ENCODE results near the gene CRACR2A.

CRACR2A gene

DNA sequence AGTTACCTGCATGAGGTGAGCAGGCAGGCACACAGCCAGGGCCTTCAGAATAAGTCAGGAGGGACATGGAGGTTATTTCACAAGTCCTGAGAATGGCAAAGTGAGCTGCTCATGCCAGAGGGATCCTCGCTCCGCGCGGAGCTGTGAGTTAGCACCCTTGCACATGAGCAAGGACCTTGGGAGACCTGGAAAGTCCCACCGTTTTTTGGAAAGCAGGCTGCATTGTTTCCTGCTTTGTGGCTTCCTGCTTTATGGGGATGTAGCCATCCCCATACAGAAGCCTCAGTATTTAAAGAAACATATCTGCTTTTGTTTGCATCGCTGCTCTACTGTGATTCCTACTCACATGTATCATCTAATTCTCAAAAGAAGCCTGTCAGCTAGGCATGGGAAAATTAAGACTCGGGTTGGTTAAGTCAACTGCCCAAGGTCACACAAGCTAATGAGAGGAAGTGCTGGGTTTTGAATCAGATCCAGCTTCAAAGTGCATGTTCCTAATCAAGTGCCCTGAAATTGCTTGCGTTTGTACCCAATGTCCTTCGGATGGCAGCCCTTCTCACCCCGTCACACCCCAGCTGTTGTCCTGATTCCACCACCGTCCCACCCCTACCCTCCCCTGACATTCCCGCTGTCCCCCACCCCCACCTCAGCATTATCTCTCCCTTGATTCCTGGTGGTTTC, 106.2 kb downstream of the CRACR2A start:
- DNase-seq (ENCODE audit: low read depth), result no peak

DNA sequence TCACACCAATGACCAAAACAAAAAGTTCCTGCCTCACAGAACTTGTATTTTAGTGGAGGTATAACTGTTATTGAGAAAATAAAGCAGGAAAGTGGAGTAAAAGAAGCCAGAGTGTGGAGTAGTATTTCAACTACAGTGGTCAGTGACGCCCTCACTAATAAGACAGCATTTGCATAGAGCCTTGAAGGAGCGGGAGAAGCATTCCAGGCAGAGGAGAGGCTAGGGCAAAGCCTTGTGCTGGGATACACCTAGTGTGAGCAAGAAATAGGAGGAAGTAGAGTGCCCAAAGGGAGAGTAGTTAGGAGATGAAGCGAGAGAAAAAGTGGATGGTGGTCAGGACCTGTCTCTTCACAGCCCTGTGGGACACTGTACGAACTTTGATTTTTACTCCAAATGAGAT, 107.8 kb downstream of the CRACR2A start:
- DNase-seq (ENCODE audit: low read depth), result no peak

DNA sequence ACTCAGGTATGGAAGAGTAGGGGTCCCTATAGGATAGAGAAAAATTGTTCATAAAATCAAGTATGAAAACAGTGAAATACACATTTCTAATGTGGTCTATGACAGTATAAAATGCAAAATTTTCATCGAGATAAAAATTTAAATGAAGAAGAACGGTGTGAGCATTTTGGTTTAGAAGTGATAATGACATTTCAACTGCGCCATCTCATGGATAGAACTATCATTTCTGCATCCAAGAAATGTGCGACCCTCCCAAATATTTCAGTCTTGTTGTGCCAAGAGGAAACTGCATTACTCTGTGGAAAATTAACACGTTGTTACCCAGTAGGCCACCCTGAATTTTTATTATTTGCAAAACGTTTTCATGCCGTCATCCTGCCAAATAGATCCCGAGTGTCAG, 108.8 kb downstream of the CRACR2A start:
- no peak for DNase-seq (ENCODE audit: low read depth)

DNA sequence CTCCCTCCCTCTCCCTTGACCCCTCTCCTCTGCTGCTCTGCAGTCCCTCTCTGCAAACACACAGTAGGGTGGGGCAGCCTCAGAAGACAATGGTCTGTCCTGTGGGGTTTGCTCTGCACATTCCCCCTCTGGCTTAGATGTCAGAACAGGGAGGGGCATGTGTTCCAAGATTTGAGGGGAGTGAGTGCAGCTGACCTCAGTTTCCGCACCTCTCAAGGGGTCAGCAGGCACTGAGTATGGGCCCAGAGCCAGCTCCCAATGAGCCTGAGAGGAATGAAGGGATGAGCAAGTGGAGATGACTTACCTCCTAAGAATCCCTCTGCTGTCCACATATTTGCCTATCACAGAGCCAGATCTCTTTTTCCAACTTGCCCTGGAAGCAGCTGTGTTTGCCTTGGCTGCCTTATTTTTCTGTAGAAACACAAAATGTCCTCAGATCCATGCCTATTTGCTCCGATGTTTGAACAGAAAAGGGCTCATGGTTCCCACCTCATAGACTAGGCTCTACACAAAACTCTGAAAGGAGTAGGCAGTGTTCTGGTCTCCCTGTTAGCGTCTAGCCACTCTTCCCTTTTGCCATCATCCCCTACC, 111.4 kb downstream of the CRACR2A start:
- DNase-seq (ENCODE audit: low read depth), result no peak

DNA sequence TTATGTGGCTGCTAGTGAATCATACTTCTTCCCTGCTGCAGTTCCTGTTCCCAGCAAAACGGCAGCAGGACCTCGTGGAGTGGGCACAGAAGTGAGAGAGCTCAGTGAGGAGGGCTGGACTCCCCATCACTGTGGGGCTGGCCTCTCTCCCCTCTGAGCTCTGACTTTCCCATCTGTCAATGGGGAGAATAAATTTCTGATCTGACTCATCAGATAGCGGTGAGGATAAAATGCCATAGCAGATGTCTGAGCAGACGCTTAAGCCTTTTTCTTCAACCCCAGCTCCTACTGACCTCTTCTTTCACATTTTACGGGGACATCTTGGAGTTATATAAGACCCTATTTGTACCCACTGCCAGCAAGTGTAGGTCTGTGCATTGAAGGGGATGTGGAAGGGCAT, 116.6 kb downstream of the CRACR2A start:
- DNase-seq (ENCODE audit: low read depth), result no peak

DNA sequence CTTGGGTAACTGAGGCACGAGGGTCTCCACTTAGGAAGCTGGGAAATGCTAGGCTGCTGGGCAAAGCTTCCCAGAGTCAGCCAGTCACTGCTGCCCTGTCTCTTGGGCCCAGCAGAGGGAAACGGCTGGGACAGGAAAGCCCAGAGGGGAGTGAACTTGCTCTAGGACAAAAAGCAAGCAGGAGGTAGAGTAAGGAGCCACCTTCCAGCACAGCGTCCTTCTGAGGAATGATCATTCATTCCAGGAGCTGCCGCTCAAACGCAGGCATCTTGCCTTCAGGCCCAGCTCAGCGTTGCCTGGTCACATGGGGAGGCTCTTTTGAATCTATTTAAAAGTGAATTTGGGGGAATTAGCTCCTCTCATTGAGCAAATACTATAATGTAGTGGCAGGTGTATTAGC, 118.6 kb downstream of the CRACR2A start:
- no peak for DNase-seq (ENCODE audit: low read depth)

DNA sequence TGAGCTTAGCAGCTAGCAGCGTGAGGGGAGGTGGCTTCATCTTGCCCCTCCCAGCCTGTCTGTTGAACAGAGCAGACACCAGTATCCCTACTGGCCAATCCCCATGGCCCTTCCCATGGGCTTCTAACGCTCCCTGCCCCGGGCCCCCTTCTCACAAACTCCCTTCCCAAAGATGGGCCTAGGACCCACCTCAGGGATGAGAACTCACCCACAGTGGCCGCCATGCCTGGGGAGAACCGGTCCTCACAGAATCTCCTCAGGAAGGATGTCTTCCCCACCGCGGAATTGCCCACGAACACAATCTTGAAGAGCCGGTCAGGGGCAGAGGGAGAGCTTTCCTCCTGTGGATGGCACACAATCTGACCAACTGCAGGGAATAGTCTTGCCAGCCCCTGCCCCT, 119.5 kb downstream of the CRACR2A start:
- no peak for DNase-seq (ENCODE audit: low read depth)

DNA sequence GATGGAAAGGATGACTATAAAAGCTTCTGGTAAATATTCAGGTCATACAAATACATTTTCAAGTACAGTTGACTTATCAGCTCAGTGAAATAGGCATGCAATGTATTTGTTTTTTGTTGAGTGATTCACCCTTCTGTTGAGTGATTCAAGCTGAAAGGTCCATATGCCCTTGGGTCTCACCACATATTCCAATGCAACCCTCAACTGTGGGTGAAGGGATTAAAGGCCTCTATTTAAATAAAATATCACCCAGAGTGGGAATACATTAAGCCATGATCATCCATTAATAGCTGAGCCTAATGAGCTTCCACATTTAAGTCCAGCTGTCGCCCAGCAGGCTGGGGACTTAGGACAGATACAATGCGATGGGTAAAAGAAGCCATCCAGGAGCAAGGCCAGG, 120.2 kb downstream of the CRACR2A start:
- DNase-seq (ENCODE audit: low read depth), result no peak

DNA sequence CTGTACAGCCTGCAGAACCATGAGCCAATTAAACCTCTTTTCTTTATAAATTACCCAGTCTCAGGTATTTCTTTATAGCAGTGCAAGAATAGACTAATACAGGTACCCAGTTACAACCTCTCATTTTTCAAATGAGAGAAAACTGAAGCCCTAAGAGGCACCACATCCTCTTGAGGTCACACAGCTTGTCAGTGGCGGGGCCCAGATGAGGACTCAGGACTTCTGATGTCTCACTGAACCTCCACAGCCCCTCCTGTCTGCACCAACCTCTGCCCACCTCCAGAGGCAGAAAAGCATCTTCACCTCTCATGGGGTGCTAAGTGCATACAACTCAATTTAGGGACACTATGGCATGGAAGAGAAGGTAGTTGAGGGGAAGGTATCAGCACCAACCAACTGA, 120.7 kb downstream of the CRACR2A start:
- no peak for DNase-seq (ENCODE audit: low read depth)

DNA sequence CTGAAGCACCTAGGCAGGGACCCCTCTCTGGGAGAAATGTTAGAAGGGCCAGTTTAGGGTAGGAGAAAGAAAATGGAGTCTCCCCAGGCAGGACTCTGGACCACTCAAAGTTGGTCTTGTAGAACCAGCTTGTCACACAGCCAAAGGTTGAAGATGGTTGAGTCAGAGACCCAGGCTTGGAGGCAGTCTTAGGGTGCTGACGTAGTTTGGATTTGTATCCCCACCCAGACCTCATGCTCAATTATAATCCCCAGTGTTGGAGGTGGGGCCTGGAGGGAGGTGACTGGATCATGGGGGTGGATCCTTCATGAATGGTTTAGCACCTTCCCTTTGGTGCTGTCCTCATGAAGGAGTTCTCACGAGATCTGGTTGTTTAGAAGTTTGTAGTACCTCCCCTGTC, 121.2 kb downstream of the CRACR2A start:
- no peak for DNase-seq (ENCODE audit: low read depth)

DNA sequence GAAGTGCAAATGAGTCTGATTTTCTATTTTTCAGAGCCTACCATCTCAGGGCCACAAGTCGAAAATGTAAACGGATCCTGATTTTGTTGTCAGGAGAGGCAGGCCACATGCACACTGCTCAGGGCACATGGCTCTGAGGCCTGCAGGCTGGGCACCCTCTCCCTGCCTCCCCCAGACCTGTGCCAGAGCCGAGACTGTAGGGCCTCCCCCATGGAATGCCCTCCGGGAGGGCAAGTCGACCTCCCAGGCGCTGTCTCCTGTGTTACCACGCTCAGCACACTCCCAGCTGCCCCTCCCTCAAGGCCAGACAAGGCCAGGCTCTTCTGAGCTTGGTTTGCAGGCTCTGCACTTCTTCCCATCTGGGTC, 121.7 kb downstream of the CRACR2A start:
- DNase-seq (ENCODE audit: low read depth), result no peak

DNA sequence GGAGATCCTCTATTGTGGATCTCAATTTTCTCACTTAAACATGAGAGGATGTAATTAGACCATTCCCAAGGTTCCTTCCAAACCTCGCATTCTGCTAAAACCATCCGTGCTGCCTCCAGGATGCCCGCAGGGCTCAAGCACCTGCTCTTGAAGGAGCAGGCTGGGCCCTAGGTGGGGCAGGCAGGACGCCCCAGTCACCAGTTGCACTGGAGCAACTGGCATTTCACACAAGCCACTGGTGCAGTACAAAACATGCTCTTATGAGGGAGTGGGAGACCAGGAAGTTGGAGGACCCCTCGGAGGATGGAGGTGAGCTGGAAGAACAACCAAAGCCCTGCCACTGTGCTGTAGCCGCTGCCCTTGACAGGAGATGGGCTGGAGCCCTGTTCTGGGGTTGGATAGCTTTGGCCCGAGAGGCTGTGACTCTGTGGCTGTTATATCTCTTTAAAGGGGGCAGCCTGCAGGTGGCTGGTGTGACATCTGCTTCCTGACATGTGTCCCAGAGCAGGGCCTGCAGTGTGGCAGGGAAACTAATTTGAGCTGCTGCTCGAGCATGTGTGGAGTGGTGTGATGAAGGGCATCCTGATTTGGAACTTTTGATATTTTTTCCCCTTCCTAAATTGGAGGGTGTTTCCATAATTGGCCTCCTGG, 122.2 kb downstream of the CRACR2A start:
- no peak for DNase-seq (ENCODE audit: low read depth)

DNA sequence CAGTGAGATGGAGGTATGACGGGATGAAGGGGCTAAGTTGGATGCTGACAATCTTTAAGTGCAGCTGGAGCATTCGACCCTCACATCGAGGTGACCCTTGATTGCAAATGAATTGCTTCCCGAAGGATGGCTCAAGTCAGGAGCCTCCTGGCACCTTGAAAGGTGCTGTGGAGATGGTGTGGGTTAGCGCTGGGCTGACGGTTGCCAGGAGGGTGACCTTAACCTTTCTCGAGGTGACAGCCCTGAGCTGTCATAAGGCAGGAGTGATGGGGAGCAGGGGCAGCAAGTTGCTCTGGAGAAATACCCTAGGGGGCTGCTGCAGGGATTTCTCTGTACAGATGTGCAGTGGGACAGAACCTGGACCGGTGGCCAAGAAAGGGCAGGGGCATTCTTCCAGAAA, 122.8 kb downstream of the CRACR2A start:
- DNase-seq (ENCODE audit: low read depth), result no peak

DNA sequence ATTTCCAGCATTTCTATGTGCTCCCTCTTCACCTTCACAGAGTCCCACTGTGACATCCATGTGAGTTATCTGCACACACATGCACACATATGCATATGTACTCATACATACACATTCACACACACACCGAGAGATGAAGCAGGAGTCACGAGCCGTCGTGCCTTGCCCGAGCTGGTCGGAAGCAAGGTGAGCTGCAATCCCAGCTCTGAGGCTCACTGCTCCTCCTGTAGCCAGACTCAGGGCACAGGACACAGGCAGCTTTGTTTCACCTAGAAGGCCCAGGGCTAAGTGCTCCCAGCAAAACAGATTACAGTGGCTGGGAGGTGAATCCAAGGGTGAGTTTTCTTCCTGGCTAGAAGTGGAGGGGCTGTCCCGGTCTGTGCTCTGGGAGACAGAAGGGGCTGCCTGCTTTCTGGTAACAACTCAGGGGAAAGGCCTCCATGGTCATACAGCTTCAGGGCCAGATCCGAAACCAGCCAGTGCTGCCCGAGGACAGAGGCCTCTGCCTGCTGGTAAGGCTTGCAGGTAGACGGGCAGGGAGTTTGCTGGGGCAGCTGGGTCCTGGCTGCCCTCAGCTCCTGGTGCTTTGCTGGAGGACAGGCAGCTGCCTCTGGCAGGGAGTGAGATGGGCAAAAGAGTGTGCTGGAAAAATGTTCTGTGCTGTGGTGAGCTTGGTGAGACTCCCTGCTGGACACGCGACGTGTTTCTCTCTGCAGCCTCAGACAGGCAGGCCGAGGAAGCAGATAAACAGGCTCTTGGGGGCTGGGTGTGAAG, 123.7 kb downstream of the CRACR2A start:
- no peak for DNase-seq (ENCODE audit: low read depth)

DNA sequence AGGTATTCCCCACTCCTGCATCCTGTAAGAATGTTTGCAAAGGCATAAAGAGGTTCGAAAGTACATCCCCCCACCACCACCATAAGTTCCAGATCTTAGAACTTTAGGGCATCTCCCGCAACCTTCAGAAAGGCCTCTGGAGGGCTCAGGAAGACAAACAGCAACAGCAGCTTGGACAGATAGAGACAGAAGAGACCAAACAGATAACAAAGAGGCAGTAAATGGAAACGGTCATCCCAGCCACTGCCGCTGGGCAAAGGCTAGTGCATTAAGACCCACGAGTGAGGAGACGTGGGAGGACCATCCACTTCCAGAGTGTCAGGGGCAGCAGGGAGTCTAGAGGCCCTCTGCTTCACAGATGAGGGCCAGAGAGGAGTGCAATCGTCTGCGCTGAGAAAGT, 124.3 kb downstream of the CRACR2A start:
- no peak for DNase-seq (ENCODE audit: low read depth)

DNA sequence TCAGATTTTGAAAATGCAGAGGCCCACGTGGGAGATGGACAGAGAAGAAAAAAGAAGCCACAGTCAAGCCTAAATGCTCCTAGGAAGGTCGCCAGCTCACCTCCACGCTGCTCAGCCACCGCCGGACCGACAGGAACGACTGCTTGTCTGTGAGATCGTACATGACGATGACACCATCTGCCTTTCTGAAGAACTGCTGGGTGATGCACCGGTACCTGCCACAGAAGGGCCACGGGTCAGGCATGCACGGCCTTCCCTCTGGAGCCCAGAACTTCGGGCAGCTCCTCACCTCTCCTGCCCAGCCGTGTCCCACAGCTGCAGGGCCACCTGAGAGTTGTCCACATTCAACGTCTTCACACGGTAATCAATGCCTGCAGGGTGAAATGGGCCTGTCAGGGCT, 125.6 kb downstream of the CRACR2A start:
- no peak for DNase-seq (ENCODE audit: low read depth)

DNA sequence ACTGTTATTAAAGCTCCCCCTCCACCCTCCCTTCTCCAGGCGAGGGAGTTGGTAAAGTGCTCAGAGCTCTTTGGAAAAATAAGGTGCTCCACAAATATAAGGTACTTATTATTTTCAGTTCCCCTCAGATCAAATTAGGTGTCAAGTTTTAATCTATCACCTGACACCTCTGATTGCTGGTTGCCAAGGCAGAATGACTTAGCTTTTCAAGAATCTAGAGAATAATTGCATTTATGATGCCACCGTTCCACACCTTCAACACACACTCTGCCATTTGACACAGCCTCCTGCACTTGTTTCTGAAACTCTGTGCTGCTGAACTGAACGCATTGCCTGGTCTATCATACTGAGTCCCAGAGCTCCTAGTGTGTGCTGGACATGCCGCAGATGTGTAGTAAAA, 128.6 kb downstream of the CRACR2A start:
- no peak for DNase-seq (ENCODE audit: low read depth)

DNA sequence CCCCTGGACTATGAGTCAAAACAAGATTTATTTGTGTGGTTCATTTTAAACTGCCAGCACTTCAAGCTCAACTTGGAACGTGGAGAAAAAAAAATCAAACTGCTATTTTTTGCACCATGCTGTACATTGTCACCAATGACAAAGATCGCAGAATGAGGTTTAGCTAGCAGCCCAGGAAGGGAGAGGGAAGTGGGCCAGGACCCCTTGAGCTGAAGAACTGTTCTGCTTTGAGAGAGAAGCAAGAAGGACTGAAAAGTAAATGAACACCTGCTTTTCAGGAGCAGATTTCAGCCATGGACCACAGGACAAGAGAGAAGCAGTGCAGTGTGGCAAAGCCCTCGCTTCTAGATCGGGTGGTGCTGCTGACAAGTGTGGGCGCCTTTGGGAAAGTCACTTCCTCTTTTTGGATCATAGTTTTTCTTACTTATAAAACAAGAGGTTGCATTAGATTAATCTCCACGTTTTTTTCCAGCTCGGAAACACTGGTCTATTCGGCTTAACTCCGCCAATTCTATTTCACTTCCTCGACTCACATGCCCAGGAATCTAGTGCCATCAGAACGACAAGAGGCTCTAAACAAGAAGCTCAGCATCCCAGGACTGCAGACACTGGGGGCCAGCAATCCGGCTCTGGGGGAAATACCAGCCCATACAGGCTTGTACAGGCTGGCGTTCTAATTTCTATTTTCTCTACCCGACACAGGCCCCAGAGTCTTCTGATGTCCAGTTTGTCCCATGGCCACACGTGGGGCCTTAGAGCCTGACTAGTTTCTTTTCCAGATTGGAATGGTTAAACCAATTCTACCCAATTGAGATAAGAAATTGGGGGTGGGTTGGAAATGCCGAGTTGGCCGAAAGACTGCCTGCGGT, 129.9 kb downstream of the CRACR2A start:
- DNase-seq (ENCODE audit: low read depth), result no peak

DNA sequence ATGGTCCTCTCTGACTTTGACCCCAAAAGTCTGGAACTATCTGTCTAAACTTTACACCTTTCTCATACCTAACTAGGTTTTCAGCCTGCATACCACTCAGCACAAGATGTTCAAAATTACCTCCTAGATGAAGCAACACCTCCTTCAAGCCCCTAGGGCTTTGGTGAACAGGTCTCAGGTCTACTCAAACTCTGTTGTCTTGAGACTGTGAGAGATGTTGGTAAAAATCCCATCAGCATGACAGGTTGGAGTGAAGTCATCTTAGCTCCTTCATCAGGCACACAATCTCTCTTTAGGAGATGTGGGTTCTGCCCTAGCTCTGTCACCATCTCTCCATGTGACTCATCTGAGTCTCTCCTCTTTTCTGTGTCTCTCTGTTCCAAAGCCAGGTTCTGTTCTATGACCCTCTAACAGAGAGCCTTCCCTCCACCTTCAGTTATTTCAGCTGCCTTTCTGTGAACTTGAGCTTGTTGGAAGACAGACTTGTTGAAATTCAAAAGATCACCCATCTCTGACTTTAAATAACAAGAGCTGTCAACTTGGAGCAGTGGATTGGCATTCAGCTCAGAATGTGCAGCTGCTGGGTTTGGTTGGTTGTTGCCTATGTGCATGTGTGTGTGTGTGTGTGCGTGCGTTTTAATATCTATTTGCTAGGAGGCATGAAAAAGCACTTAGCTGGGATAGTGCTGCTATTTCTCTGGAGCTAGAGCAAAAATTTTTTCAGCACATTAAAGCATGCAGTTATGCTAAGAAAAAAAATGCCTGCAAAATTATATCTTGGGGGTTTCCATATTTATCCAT, 130.7 kb downstream of the CRACR2A start:
- no peak for DNase-seq (ENCODE audit: low read depth)

DNA sequence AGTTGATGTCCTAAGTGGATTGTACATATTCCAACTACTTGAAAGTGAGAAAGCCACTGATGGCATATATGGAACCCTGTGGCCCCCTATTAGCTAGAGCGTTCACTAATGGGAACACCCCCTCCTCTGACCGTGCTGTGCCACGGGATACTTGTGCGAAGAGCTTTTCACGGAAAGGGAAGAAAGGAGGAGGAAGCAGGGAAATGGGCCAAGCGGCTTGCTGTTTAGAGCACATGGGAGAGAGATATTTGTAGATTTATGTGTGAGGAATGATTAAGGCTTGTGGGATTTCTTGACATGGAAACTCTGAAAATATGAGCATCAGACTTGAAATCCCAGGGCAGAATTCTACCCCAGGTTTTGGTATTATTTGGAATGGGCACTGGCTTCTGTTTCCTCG, 132.1 kb downstream of the CRACR2A start:
- no peak for DNase-seq (ENCODE audit: low read depth)

DNA sequence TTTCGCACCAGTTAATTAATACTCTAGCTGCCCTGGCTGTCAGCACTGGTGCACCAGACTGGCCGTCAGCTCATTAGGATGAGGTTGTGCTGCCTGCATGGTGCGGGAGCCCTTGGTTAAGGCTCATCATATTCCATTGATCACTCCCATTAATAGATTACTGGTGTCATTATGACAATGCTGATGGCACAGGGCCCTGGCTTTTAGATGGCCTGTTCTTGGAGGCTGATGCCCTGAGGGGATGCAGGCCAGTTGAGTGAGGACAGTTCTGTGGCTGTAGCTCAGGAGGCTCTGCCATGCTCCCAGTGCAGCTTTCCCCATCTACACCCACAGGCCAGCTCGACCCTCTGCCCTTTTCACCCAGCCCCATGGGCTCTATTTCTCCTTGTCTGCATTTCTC, 135.3 kb downstream of the CRACR2A start:
- no peak for DNase-seq (ENCODE audit: low read depth)

Data from T-helper 22 cell (primary cell).